ENCODE results near the gene SNX32.

- TF ChIP-seq EZH2 (optimal IDR thresholded peaks at IDR 0.05; ENCODE audit: low read depth, low read length) (no peak), CTCF (IDR thresholded peaks at IDR 0.05; ENCODE audit: low read length) (no peak), EZH2phosphoT487 (IDR thresholded peaks at IDR 0.05; ENCODE audit: low read length) (no peak)
Measured at GRCh38 chr11:65802841-65803240, 30.9 kb upstream of the SNX32 start.
